HG03354 (cell line): Measurements from ENCODE around the gene JPH2.

ENCODE experiments used
- ATAC-seq: cut with Tn5 transposase; IDR thresholded peaks from one replicate; pipeline ENCODE4 v1.9.1; 2021; ENCODE audit warnings: mild to moderate bottlenecking; ENCODE audit not compliant: unreplicated experiment, poor library complexity, severe bottlenecking

The JPH2 gene

GRCh38 chr20:44167736-44168135 is 19.3 kb downstream of the JPH2 start:
- ATAC-seq = no peak

- ATAC-seq = no peak
Measured at GRCh38 chr20:44166477-44166876, 20.5 kb downstream of the JPH2 start.

- ATAC-seq = no peak
Measured at GRCh38 chr20:44166008-44166407, 21.0 kb downstream of the JPH2 start.

- ATAC-seq = no peak
Measured at GRCh38 chr20:44160133-44160532, 26.9 kb downstream of the JPH2 start.

GRCh38 chr20:44159711-44160110 is 27.3 kb downstream of the JPH2 start:
- no peak for ATAC-seq

- no peak for ATAC-seq
Measured at GRCh38 chr20:44159125-44159524, 27.9 kb downstream of the JPH2 start.

GRCh38 chr20:44157061-44157460 is 29.9 kb downstream of the JPH2 start:
- ATAC-seq = no peak

- ATAC-seq = no peak
Measured at GRCh38 chr20:44154521-44155001, 32.4 kb downstream of the JPH2 start.

GRCh38 chr20:44153636-44154043 is 33.3 kb downstream of the JPH2 start:
- ATAC-seq = no peak

GRCh38 chr20:44151621-44152416 is 35.2 kb downstream of the JPH2 start:
- no peak for ATAC-seq

- no peak for ATAC-seq
Measured at GRCh38 chr20:44146272-44146671, 40.7 kb downstream of the JPH2 start.

- no peak for ATAC-seq
Measured at GRCh38 chr20:44145131-44145775, 41.7 kb downstream of the JPH2 start.

GRCh38 chr20:44143936-44144335 is 43.1 kb downstream of the JPH2 start:
- no peak for ATAC-seq

- no peak for ATAC-seq
Measured at GRCh38 chr20:44142413-44142812, 44.6 kb downstream of the JPH2 start.

- ATAC-seq = no peak
Measured at GRCh38 chr20:44141873-44142272, 45.1 kb downstream of the JPH2 start.

GRCh38 chr20:44138867-44139266 is 48.1 kb downstream of the JPH2 start:
- no peak for ATAC-seq

GRCh38 chr20:44137266-44137801 is 49.7 kb downstream of the JPH2 start:
- ATAC-seq = no peak

- ATAC-seq = no peak
Measured at GRCh38 chr20:44136579-44137265, 50.3 kb downstream of the JPH2 start.

GRCh38 chr20:44135417-44136204 is 51.4 kb downstream of the JPH2 start:
- ATAC-seq = no peak

GRCh38 chr20:44135012-44135412 is 52.0 kb downstream of the JPH2 start:
- ATAC-seq = no peak
